GM12873 (cell line): ENCODE measurements around the gene CMC1.

Experiments used
- CTCF ChIP-seq: IDR thresholded peaks from 2 replicates; pipeline ENCODE4 v1.5.1; 2012; ENCODE audit warnings: low read depth, mild to moderate bottlenecking, moderate library complexity, low read length, control low read depth; ENCODE audit not compliant: insufficient read depth; ENCODE audit errors: missing control alignments

The CMC1 gene, protein sequence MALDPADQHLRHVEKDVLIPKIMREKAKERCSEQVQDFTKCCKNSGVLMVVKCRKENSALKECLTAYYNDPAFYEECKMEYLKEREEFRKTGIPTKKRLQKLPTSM

DNA sequence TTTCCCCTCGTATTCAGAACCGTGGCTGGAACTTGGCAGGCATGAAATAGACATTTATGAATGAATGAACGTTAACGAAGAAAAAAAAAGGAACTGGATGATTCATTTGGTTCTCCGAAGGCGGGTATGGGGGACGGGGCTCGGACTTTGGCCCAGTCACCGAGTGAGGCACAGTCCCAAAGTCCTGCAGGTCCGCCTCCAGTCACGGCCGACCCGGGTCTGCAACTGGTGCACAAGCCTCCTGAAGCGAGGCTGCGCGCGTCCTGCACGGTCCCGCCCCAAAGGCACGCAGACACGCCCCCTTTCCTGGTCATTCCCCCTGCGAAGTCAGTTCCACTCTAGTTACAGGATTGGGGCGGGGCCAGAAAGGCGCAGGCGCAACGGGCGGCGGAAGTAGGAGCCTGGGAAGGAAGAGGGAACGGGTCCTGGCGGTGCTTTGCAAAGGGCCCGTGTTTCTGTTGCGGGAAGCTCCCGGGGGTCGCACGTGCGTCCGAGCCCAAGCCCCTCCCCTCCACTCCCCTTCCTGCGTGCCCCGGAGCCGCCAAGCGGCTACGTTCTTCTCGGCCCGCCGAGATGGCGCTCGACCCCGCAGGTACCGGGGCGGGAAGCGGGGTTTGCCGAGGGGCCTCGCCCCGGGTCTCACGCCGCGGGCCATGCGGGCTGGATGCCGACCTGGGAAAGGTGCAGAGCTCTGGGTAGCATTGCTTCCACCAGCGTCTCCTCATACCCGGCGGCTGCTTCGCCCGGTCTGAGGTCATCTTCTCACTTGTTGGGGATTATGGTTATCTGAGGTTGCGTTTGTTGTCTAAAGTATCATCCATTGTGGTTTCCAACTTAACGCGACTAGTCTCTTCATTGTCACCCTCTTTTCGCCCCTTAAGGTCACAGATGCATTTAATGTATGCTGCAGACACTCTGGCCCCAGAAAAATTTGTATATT, at the start of gene CMC1:
Gene CMC1 (plus strand): TSS at position 399 of the 940 bp plus-strand sequence. CDS start 175 bp downstream, at position 574.
- TF ChIP-seq CTCF, result no peak

DNA sequence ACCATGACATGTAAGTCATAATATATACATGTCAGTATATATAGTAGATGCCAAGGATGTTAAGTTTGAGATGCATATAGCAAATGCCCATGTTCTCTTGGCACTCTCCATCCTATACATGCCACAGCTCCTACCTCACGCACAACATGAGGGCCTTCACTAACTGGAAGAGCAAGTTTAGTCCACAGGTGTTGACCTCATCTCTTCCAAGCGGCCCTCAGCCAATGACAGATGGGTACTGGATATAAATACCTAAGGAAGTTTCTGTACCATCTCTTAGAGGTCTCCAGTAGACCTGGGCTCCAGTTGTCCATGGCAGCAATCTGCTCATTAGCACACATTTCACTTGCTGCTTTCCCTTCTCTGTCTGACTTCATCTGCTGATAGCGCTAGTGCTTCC, 43.3 kb upstream of the CMC1 start:
- no peak for TF ChIP-seq CTCF

DNA sequence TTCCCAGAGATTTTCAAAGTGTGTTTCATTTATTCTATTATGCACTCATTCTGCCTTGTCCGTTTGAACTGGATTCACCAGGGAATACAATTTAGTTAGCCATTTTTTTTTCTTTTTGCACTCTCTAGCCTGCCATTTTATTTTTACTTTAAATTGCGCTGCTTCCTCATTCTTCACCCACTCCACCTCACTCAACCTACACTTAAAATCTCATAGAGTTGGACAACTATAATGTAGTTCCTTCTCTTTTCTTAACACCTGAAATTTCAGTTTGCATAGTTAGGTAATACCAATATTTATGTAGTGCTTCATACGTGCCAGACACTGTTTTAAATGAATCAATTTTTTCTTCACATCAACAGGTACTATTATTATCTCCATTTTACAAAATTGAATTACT, 42.4 kb upstream of the CMC1 start:
- no peak for TF ChIP-seq CTCF

- no peak for TF ChIP-seq CTCF
Observed at GRCh38 chr3:28206479-28206878, 34.9 kb upstream of the CMC1 start.

GRCh38 chr3:28207000-28207733, 34.3 kb upstream of the CMC1 start:
- no peak for TF ChIP-seq CTCF

- TF ChIP-seq CTCF, result no peak
Observed at GRCh38 chr3:28210968-28211713, 30.3 kb upstream of the CMC1 start.

DNA sequence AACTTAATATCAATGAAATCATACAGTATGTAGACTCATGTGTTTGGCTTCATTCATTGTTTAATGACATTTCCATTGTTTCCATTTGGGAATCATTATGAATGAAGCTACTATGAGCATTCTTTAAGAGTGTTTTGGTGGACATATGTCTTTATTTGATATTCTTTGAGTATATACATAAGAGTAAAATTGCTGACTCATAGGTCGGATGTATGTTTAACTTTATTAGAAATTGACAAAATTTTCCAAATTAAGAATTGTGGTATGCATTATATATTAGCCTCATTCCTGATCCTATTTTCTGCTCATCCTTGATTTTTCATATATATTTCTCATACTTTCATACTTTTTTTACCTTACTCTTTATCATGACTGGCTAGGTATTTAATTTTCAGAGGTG, 28.7 kb upstream of the CMC1 start:
- TF ChIP-seq CTCF, result no peak
